ENCODE data around the gene SIRT3.
"Not testable (repeated sequence)": the region's sequence is repeated elsewhere in the genome, so short reads cannot be mapped to it uniquely, and the experiment has no call there.

Gene SIRT3

DNA sequence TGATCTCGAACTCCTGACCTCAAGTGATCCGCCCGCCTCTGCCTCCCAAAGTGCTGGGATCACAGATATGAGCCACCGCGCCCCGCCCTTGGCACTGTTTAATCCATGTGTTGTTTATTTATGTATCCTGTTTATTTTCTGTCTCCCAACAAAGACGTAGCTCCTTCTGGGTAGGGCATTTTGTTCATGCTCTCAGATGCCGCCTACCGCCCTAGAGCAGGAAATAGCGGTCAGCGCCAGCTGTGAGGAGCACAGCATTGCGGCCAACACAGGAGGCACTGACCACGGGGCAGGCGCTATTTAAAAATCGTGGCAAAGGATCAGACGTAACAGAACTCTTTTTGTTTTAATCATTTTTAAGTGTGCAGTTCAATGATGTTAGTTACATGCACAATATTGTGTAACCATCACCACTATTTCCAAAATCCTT is 32.6 kb upstream of the SIRT3 start:
- H3K9ac ChIP-seq (ENCODE audit: low read length in 2 of 2); H3K27me3 ChIP-seq (ENCODE audit: control insufficient read depth in 1 of 2, insufficient read depth in 2 of 2, low read length in 2 of 2); H3K36me3 ChIP-seq (ENCODE audit: control insufficient read depth in 2 of 2, insufficient read depth in 2 of 2, low read length in 2 of 2); H3K27ac ChIP-seq (ENCODE audit: low read length); H3K9me3 ChIP-seq (ENCODE audit: control insufficient read depth in 2 of 2, low read length in 2 of 2); H3K4me3 ChIP-seq (ENCODE audit: low read length in 2 of 2); H3K4me1 ChIP-seq (ENCODE audit: control insufficient read depth, insufficient read depth, low read length): not testable (repeated sequence)

DNA sequence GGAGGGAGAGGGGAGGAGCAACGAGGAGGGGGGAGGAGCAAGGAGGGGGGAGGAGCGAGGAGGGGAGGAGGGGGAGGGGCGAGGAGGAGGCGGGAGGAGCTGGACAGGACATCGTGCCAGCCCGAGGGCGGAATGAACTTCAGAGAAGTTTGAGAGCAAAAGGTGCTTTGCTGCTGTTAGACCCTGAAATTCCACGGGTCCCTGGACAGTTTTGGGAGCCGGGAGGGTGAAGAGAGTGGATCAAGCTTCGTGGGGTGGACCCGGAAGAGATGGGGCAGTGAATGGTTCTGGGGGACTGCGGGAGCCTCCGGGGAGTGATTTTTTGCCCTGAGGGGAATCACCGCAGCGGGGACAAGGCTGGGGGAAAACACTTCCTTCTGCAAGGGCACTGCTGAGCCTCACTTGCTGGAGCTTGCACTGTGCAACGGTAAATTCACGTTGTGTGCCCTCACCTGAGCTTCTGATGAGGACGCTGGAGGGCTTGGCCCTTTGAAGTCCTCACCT is 31.4 kb upstream of the SIRT3 start:
- Histone ChIP-seq H3K27ac (ENCODE audit: low read length) (no peak overlapping the region), H3K36me3 (ENCODE audit: control insufficient read depth in 2 of 2, insufficient read depth in 2 of 2, low read length in 2 of 2) (no peaks in the 10 kb centered on the region), H3K27me3 (ENCODE audit: control insufficient read depth in 1 of 2, insufficient read depth in 2 of 2, low read length in 2 of 2) (peaks cover 7 to 8% of the 10 kb centered on the region in 2 donors), H3K4me1 (ENCODE audit: control insufficient read depth, insufficient read depth, low read length) (no peaks in the 10 kb centered on the region), H3K9me3 (ENCODE audit: control insufficient read depth in 2 of 2, low read length in 2 of 2) (no peaks in the 10 kb centered on the region), H3K9ac (ENCODE audit: low read length in 2 of 2) (no peak overlapping the region), H3K4me3 (ENCODE audit: low read length in 2 of 2) (peak overlapping the region in 1 of 2 donors; percentile 35)

DNA sequence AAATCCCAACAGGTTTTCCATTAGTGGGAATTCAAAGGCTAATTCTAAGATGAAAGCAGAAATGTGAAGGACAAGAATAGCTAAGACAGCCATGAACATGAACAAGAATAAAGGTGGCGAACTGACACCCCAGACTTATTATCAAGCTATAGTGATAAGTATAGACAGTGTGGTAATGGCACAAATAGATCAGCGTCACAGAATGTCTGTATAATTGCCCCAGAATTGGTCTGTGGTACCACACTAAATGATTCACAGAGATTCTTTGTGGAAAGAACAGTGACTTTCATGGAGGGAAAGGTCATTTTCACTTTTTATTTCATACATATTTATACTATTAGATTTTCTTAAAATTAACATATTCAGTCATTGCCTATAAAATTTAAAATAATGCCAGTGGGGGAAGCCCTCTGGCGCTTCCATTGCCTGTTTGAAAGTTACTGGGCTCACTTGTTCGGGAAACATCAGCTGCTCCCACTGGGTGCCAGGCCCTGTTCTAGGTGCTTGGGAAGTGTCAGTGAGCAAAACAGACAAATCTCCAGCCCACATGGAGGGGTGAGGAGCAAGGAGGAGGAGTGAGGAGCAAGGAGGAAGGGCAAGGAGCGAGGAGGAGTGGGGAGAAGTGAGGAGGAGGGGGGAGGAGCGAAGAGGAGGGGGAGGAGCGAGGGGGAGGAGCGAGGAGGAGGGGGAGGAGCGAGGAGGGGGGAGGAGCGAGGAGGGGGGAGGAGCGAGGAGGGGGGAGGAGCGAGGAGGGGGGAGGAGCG is 30.7 kb upstream of the SIRT3 start:
- H3K4me3 ChIP-seq (ENCODE audit: low read length in 2 of 2), result no peak overlapping the region
- H3K36me3 ChIP-seq (ENCODE audit: control insufficient read depth in 2 of 2, insufficient read depth in 2 of 2, low read length in 2 of 2), result no peaks in the 10 kb centered on the region
- H3K27me3 ChIP-seq (ENCODE audit: control insufficient read depth in 1 of 2, insufficient read depth in 2 of 2, low read length in 2 of 2), result peaks cover 7 to 8% of the 10 kb centered on the region in 2 donors
- H3K27ac ChIP-seq (ENCODE audit: low read length), result no peak overlapping the region
- H3K4me1 ChIP-seq (ENCODE audit: control insufficient read depth, insufficient read depth, low read length), result no peaks in the 10 kb centered on the region
- no peak overlapping the region for H3K9ac ChIP-seq (ENCODE audit: low read length in 2 of 2)
- no peaks in the 10 kb centered on the region for H3K9me3 ChIP-seq (ENCODE audit: control insufficient read depth in 2 of 2, low read length in 2 of 2)

DNA sequence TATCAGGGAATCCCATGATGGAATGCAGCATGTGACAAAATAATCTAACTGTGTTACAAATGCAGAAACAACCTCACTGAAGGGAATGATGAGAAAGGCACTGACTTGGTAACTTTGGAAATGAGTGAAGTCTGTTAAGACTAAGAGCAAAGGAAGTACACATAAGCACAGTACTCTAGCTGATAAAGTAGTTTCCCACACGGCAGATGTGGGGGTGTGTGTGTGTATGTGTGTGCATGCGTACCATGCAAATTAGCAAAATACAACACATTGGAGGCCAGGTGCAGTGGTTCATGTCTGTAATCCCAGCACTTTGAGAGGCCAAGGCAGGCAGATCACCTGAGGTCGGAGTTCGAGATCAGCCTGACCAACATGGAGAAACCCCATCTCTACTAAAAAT is 25.5 kb upstream of the SIRT3 start:
- Histone ChIP-seq H3K27me3 (ENCODE audit: control insufficient read depth in 1 of 2, insufficient read depth in 2 of 2, low read length in 2 of 2) (peaks cover 0 to 7% of the 10 kb centered on the region in 2 donors), H3K9me3 (ENCODE audit: control insufficient read depth in 2 of 2, low read length in 2 of 2) (peaks cover 0 to 3% of the 10 kb centered on the region in 2 donors), H3K9ac (ENCODE audit: low read length in 2 of 2) (no peak overlapping the region), H3K27ac (ENCODE audit: low read length) (no peak overlapping the region), H3K36me3 (ENCODE audit: control insufficient read depth in 2 of 2, insufficient read depth in 2 of 2, low read length in 2 of 2) (no peaks in the 10 kb centered on the region), H3K4me1 (ENCODE audit: control insufficient read depth, insufficient read depth, low read length) (no peaks in the 10 kb centered on the region), H3K4me3 (ENCODE audit: low read length in 2 of 2) (no peak overlapping the region)

DNA sequence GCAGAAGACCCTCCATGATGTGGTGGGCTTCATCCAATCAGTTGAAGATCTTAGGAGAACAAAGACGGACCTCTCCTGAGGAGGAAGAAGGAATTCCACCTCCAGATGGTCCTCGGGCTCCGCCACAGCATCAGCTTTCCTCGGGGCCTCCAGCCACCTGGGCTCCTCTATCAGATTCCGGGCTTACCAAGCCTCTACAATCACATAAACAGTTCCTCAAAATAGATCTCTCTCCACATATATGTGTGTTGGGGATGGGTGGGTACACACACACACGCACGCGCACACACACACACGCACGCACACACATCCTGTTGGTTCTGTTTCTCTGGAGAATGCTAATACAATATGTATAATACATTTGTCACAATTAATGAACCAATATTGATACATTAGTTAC is 23.3 kb upstream of the SIRT3 start:
- Histone ChIP-seq H3K27me3 (ENCODE audit: control insufficient read depth in 1 of 2, insufficient read depth in 2 of 2, low read length in 2 of 2) (peaks cover 0 to 7% of the 10 kb centered on the region in 2 donors), H3K9me3 (ENCODE audit: control insufficient read depth in 2 of 2, low read length in 2 of 2) (peaks cover 0 to 3% of the 10 kb centered on the region in 2 donors), H3K27ac (ENCODE audit: low read length) (no peak overlapping the region), H3K9ac (ENCODE audit: low read length in 2 of 2) (no peak overlapping the region), H3K36me3 (ENCODE audit: control insufficient read depth in 2 of 2, insufficient read depth in 2 of 2, low read length in 2 of 2) (no peaks in the 10 kb centered on the region), H3K4me3 (ENCODE audit: low read length in 2 of 2) (no peak overlapping the region), H3K4me1 (ENCODE audit: control insufficient read depth, insufficient read depth, low read length) (no peaks in the 10 kb centered on the region)

DNA sequence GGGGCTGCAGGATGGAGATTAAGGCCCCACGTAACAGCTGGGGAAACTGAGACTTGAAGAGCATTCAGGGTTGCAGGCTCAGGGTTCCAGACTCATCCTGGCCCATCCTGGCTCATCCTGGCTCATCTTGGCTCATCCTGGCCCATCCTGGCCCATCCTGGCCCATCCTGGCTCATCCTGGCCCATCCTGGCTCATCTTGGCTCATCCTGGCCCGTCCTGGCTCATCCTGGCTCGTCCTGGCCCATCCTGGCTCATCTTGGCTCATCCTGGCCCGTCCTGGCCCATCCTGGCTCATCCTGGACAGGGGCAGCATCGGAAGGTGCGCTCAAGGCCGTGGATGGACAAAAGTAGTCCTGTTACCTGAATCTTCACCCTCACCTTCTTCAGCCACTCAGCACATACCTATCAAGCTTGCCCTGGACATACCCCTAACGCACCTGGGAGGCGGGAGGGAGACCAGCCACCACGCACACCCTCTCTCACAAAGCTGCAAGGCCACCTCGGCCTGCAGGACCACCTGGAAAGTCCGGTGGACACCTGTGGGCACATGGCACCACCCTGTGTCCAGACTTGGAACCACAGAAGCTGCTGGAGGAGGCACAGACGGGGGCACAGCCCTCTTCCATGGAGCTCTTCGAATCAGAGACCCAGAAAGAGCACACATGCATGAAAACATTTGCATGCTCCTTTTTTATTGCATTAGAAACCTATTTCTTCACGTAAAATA is 21.8 kb upstream of the SIRT3 start:
- Histone ChIP-seq H3K9me3 (ENCODE audit: control insufficient read depth in 2 of 2, low read length in 2 of 2) (peaks cover 0 to 3% of the 10 kb centered on the region in 2 donors), H3K4me1 (ENCODE audit: control insufficient read depth, insufficient read depth, low read length) (no peaks in the 10 kb centered on the region), H3K4me3 (ENCODE audit: low read length in 2 of 2) (no peak overlapping the region), H3K27me3 (ENCODE audit: control insufficient read depth in 1 of 2, insufficient read depth in 2 of 2, low read length in 2 of 2) (peaks cover 0 to 7% of the 10 kb centered on the region in 2 donors), H3K36me3 (ENCODE audit: control insufficient read depth in 2 of 2, insufficient read depth in 2 of 2, low read length in 2 of 2) (peaks cover 4 to 5% of the 10 kb centered on the region in 2 donors), H3K9ac (ENCODE audit: low read length in 2 of 2) (no peak overlapping the region), H3K27ac (ENCODE audit: low read length) (no peak overlapping the region)

DNA sequence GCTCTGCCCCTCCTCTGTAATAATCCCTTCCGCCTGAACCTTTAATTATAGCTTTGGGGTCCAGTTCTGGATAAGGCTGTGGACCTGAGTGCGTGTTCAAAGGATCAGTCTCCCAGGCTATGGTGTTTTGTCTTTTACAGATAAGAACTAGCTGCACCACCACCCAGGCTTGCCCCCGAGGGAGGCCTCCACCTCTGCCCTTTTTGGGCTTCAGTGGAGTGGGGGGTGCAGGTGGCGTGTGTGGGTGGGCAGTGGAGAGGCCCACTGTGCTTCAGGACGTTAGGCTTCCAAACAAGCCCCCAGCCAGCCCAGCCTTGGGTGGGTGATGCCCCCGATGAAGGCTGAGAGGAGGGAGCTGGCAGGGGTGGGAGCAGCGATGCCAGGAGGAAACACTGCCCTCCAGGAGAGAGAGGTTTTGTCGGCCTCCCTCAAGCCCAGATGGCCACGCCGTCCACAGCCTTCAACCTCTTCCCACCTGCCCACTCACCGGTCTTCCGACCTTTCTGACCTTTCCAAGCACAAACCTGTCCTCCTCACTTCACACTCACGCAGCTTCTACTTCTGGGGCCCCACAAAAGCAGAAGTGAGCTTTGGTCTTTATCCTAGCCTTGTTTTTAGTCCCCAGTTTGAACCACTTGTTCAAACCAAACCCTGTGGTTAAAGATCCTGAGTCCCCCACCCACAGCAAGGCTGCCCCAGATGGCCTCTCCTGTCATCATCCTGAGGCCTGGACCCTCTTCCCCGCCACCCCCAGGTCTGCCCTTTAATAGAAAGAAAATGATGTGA is 21.0 kb upstream of the SIRT3 start:
- Histone ChIP-seq H3K9ac (ENCODE audit: low read length in 2 of 2) (no peak overlapping the region), H3K27me3 (ENCODE audit: control insufficient read depth in 1 of 2, insufficient read depth in 2 of 2, low read length in 2 of 2) (peaks cover 0 to 7% of the 10 kb centered on the region in 2 donors), H3K27ac (ENCODE audit: low read length) (no peak overlapping the region), H3K4me1 (ENCODE audit: control insufficient read depth, insufficient read depth, low read length) (no peaks in the 10 kb centered on the region), H3K4me3 (ENCODE audit: low read length in 2 of 2) (no peak overlapping the region), H3K9me3 (ENCODE audit: control insufficient read depth in 2 of 2, low read length in 2 of 2) (peaks cover 0 to 3% of the 10 kb centered on the region in 2 donors), H3K36me3 (ENCODE audit: control insufficient read depth in 2 of 2, insufficient read depth in 2 of 2, low read length in 2 of 2) (peaks cover 12 to 13% of the 10 kb centered on the region in 2 donors)

DNA sequence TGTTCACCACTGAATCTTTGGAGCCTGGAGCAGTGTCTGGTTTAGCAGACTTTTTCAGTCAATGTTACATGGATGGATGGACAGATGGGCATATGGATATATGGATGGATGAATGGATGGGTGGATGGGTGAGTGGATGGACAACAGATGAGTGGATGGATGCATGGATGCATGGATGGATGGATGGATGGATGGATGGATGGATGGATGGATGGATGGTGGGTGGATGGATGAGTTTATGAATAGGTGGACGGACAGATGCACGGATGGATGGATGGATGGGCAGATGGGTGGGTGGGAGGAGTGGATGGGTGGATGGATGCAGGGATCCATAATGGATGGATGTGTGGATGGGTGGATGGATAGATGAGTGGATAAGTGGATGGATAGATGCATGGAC is 19.7 kb upstream of the SIRT3 start:
- peaks cover 16 to 24% of the 10 kb centered on the region in 2 donors for H3K36me3 ChIP-seq (ENCODE audit: control insufficient read depth in 2 of 2, insufficient read depth in 2 of 2, low read length in 2 of 2)
- H3K4me1 ChIP-seq (ENCODE audit: control insufficient read depth, insufficient read depth, low read length), result no peaks in the 10 kb centered on the region
- no peaks in the 10 kb centered on the region for H3K9me3 ChIP-seq (ENCODE audit: control insufficient read depth in 2 of 2, low read length in 2 of 2)
- H3K9ac ChIP-seq (ENCODE audit: low read length in 2 of 2), result no peak overlapping the region
- H3K4me3 ChIP-seq (ENCODE audit: low read length in 2 of 2), result no peak overlapping the region
- H3K27ac ChIP-seq (ENCODE audit: low read length), result no peak overlapping the region
- peaks cover 0 to 7% of the 10 kb centered on the region in 2 donors for H3K27me3 ChIP-seq (ENCODE audit: control insufficient read depth in 1 of 2, insufficient read depth in 2 of 2, low read length in 2 of 2)

DNA sequence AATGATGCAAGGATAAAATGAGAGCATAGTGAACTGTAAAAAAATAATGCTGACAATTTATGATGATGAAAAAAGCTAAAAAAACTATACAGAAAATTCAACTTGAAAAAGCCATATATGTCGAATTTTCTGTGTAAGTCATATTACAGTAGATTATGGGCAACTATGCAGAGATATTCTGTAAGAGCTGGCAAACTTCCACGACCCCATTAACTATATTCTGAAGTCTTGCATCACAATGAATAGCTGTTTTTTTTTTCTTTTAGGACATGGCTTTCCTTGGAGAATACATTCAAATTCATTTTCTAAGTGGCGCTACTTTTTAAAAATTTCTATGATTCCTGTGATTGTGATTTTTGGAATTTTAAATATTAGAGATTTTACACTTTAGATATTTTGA is 19.0 kb upstream of the SIRT3 start:
- Histone ChIP-seq H3K4me1 (ENCODE audit: control insufficient read depth, insufficient read depth, low read length) (no peaks in the 10 kb centered on the region), H3K9ac (ENCODE audit: low read length in 2 of 2) (no peak overlapping the region), H3K27ac (ENCODE audit: low read length) (no peak overlapping the region), H3K9me3 (ENCODE audit: control insufficient read depth in 2 of 2, low read length in 2 of 2) (no peaks in the 10 kb centered on the region), H3K27me3 (ENCODE audit: control insufficient read depth in 1 of 2, insufficient read depth in 2 of 2, low read length in 2 of 2) (peaks cover 0 to 7% of the 10 kb centered on the region in 2 donors), H3K36me3 (ENCODE audit: control insufficient read depth in 2 of 2, insufficient read depth in 2 of 2, low read length in 2 of 2) (peaks cover 16 to 29% of the 10 kb centered on the region in 2 donors), H3K4me3 (ENCODE audit: low read length in 2 of 2) (no peak overlapping the region)

DNA sequence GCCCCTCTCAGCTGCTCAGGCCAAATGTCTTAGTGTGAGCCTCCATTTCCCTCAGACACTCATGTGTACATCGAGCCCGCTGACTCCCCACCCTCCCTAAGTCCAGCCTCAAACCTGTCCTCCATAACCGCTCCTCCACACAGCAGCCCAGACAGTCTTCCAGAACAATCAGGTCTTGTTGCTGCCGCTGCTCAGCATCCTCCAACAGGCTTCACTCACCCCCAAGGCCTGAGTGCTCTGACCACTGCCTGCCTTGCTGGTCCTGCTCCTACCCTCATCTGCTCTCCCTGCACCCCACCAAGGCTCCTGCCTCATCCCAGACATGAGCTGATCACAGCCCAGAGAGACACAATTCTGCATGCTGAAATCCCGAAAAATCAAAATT is 17.7 kb upstream of the SIRT3 start:
- Histone ChIP-seq H3K9me3 (ENCODE audit: control insufficient read depth in 2 of 2, low read length in 2 of 2) (no peaks in the 10 kb centered on the region), H3K4me1 (ENCODE audit: control insufficient read depth, insufficient read depth, low read length) (no peaks in the 10 kb centered on the region), H3K27me3 (ENCODE audit: control insufficient read depth in 1 of 2, insufficient read depth in 2 of 2, low read length in 2 of 2) (peaks cover 0 to 3% of the 10 kb centered on the region in 2 donors), H3K4me3 (ENCODE audit: low read length in 2 of 2) (no peak overlapping the region), H3K9ac (ENCODE audit: low read length in 2 of 2) (no peak overlapping the region), H3K36me3 (ENCODE audit: control insufficient read depth in 2 of 2, insufficient read depth in 2 of 2, low read length in 2 of 2) (peaks cover 20 to 34% of the 10 kb centered on the region in 2 donors), H3K27ac (ENCODE audit: low read length) (no peak overlapping the region)
